Uterus (tissue), 4 donors: ENCODE measurements around the gene REV3L. TPM values are rescaled to one million over a fixed set of nuclear protein-coding genes. Genes with fewer than 3 reads are reported as not detected.

Experiments
- DNase-seq, 2 donors: peaks; one replicate each; pipeline ENCODE4 v3.0.0-alpha.2; 2019 to 2020
- H3K27ac ChIP-seq, 2 donors: fragments of 200-600 bp; sonication (generic); 1 replicate in 1 of 2; 2 replicates in 1 of 2; pipeline ENCODE4 v1.5.1; 2016 to 2018
- H3K27me3 ChIP-seq, 2 donors: fragments of 200-600 bp; sonication (generic); one replicate each; pipeline ENCODE4 v1.5.1; 2018 to 2019; ENCODE audit warnings: control low read depth in 1 of 2
- H3K36me3 ChIP-seq, 2 donors: fragments of 200-600 bp; sonication (generic); one replicate each; pipeline ENCODE4 v1.5.1; 2019; ENCODE audit warnings: control low read depth in 1 of 2
- H3K4me1 ChIP-seq, 2 donors: fragments of 200-600 bp; sonication (generic); one replicate each; pipeline ENCODE4 v1.5.1; 2018 to 2019; ENCODE audit warnings: control low read depth in 1 of 2
- H3K4me3 ChIP-seq, 2 donors: fragments of 200-600 bp; sonication (generic); 1 replicate in 1 of 2; 2 replicates in 1 of 2; pipeline ENCODE4 v1.5.1; 2018 to 2019; ENCODE audit warnings: mild to moderate bottlenecking in 1 of 2
- H3K9me3 ChIP-seq, 2 donors: fragments of 200-600 bp; sonication (generic); one replicate each; pipeline ENCODE4 v1.5.1; 2019; ENCODE audit warnings: control low read depth in 1 of 2
- CTCF ChIP-seq, 4 experiments: fragments of 200-600 bp in 2 of 4; fragments of 450-650 bp in 2 of 4; sonication (generic) in 2 of 4; IDR thresholded peaks; one replicate each; pipeline ENCODE4 v1.5.1; 2016 to 2019; ENCODE audit warnings: antibody characterized with exemption in 4 of 4, mild to moderate bottlenecking in 2 of 4, moderate library complexity in 1 of 4
- POLR2A ChIP-seq, 2 donors: fragments of 450-650 bp; IDR thresholded peaks; one replicate each; pipeline ENCODE4 v1.6.1; 2016; ENCODE audit warnings: antibody characterized with exemption in 2 of 2, mild to moderate bottlenecking in 1 of 2, moderate library complexity in 1 of 2
- intact Hi-C: fragments of 100-400 bp; cut with DNase I; formaldehyde crosslinking; loops from one replicate; pipeline ENCODE4 v1.15.1; 2023; ENCODE audit warnings: low total_unique reads
- total RNA-seq, 4 donors: library from RNA; depleted of rRNA in 3 of 4; stranded (reverse); fragments of >200 nt in 3 of 4; gene quantifications; one replicate each; pipeline versions ENCODE4 v1.1.0 to v1.2.4, GENCODE V29; 2014 to 2023
- donor health status: DM: yes; HTN: yes; CAD: no.

Gene REV3L
- total RNA-seq, 4 donors from 2014 or later, result 67.9 to 318 (median 127) TPM

GRCh38 chr6:111527367-111527766 lies 44.3 kb upstream of the REV3L start:
- TF ChIP-seq POLR2A (IDR thresholded peaks at IDR 0.05) (no peak), CTCF (IDR thresholded peaks at IDR 0.05) (no peak)
- no peaks in the 10 kb centered on the region for H3K9me3 ChIP-seq
- H3K4me3 ChIP-seq, result no peak overlapping the region
- H3K27ac ChIP-seq, result no peak overlapping the region
- DNase-seq, result no peak
- no peaks in the 10 kb centered on the region for H3K36me3 ChIP-seq
- H3K27me3 ChIP-seq, result no peaks in the 10 kb centered on the region
- intact Hi-C loops, result no loop called here
- peaks cover 4 to 5% of the 10 kb centered on the region in 2 donors for H3K4me1 ChIP-seq

GRCh38 chr6:111524735-111525134 lies 41.7 kb upstream of the REV3L start:
- Histone ChIP-seq H3K9me3 (peaks cover 0 to 8% of the 10 kb centered on the region in 2 donors), H3K27me3 (no peaks in the 10 kb centered on the region), H3K27ac (peak overlapping the region; percentile 74 to 94), H3K4me1 (peaks cover 4 to 5% of the 10 kb centered on the region in 2 donors), H3K4me3 (no peak overlapping the region), H3K36me3 (no peaks in the 10 kb centered on the region)
- TF ChIP-seq POLR2A (IDR thresholded peaks at IDR 0.05) (no peak), CTCF (IDR thresholded peaks at IDR 0.05) (no peak)
- intact Hi-C loops, result no loop called here
- DNase-seq, result no peak

DNA sequence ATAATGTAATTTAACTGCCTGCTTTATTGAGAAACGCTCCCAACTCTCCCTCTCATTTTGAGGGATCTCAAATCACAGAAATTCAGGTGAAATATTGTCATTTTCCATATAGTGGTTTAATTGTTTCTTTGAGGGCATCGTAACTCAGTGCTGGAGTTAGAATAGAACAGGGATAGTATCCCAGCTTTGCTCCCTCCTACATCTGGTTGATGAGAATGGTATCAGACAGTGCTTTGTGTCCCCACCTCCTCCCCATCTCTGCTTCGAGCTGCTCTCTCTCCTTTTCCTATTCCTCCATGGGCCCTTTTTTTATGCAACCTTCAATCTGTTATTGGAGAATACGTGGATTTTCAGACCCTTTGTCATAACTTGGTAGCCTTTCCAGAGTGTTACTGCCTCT lies 41.2 kb upstream of the REV3L start:
- Histone ChIP-seq H3K36me3 (no peaks in the 10 kb centered on the region), H3K4me3 (no peak overlapping the region), H3K9me3 (peaks cover 0 to 8% of the 10 kb centered on the region in 2 donors), H3K4me1 (peaks cover 4 to 5% of the 10 kb centered on the region in 2 donors), H3K27me3 (no peaks in the 10 kb centered on the region), H3K27ac (peak overlapping the region; percentile 74 to 94)
- intact Hi-C loops, result no loop called here
- TF ChIP-seq POLR2A (IDR thresholded peaks at IDR 0.05) (no peak), CTCF (IDR thresholded peaks at IDR 0.05) (no peak)
- no peak for DNase-seq

DNA sequence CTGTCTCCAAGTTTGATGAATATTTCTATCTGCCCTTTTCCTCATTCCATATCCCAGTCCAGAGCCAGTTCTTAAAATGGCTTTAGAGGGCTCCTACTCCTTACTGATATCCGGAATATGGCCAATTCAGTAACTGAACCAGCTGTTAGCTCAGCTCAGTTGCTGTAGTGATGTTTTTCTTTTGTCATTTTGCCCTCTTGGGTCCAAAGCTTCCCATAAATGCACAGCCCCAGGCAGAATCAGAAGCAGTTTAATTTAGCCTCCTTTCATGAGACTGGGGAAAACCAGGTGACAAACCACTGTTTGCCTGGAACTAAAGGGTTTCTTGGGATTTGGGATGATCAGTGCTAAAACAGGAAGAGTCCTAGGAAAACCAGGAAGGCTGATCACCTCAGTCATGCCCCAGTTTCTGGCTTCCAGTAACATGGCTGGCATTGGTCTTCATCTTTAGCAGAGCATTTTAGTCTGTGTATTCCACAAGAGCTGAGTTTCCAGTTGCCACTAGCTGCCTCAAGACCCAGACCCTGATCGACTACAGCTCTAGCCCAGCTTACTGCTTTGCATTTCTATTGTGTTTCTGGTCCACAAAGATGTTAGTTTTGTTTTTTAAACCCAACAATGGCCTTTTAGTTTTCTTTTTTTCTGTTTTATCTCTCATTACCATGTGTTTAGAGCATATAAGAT lies 40.6 kb upstream of the REV3L start:
- Histone ChIP-seq H3K27me3 (no peaks in the 10 kb centered on the region), H3K27ac (peak overlapping the region; percentile 74 to 94), H3K9me3 (peaks cover 0 to 8% of the 10 kb centered on the region in 2 donors), H3K36me3 (no peaks in the 10 kb centered on the region), H3K4me1 (peaks cover 4 to 5% of the 10 kb centered on the region in 2 donors), H3K4me3 (no peak overlapping the region)
- no peak for DNase-seq
- intact Hi-C loops, result no loop called here
- TF ChIP-seq CTCF (IDR thresholded peaks at IDR 0.05) (no peak), POLR2A (IDR thresholded peaks at IDR 0.05) (no peak)

DNA sequence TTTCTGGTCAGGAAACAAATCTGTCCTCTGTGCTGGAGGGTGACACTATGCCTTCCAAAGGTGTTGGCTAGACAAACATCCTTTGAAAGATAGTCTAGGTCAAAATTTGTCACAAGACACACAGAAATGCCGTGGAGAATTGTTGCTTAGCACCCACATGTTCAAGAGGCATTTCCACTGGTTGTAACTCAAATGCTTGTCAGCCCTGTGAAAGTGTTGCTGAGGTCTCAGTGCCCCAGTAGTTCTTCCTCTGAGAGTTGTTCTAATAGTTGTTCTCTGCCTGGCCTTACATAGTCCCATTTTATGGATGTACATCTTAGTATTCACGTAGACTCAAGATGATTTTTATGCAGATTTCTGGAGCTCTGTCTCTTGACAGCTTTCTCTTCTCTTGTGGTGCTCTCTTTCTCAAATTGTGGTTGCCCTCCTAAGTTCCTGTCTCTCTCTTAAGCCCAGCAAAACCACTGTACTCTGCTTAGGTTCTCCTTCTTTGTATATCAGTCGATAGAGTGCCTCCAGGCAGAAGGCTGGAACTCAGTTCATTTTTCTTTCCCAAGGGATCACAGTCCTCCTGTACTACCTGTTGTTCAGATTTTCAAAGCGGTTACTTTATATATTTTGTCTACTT lies 39.5 kb upstream of the REV3L start:
- Histone ChIP-seq H3K4me3 (no peak overlapping the region), H3K4me1 (peaks cover 4 to 5% of the 10 kb centered on the region in 2 donors), H3K36me3 (no peaks in the 10 kb centered on the region), H3K9me3 (peaks cover 0 to 8% of the 10 kb centered on the region in 2 donors), H3K27ac (peak overlapping the region; percentile 74 to 94), H3K27me3 (no peaks in the 10 kb centered on the region)
- TF ChIP-seq CTCF (IDR thresholded peaks at IDR 0.05) (no peak), POLR2A (IDR thresholded peaks at IDR 0.05) (no peak)
- intact Hi-C loops, result no loop called here
- DNase-seq, result no peak
